CD4-positive, alpha-beta T cell treated with Interleukin-2 at 100 ng/mL for 4 hours (primary cell): Measurements from ENCODE around the gene EPYC.

ENCODE experiments used
- DNase-seq: peaks from one replicate; pipeline ENCODE4 v3.0.0-alpha.2; 2020; ENCODE audit warnings: low spot score

EPYC gene

GRCh38 chr12:90958347-90958746 is 46.4 kb downstream of the EPYC start:
- no peak for DNase-seq

- DNase-seq: no peak
Observed at GRCh38 chr12:90954921-90955320, 49.9 kb downstream of the EPYC start, which contains the start of gene CCER1. TSS of gene CCER1 (minus strand) at chr12:90955176. CDS start at chr12:90954742, 434 bp downstream.

GRCh38 chr12:90954428-90954827 is 50.3 kb downstream of the EPYC start:
- DNase-seq: no peak

- no peak for DNase-seq
Observed at GRCh38 chr12:90953956-90954421, 50.8 kb downstream of the EPYC start.

GRCh38 chr12:90951432-90952105 is 53.2 kb downstream of the EPYC start:
- no peak for DNase-seq

DNA sequence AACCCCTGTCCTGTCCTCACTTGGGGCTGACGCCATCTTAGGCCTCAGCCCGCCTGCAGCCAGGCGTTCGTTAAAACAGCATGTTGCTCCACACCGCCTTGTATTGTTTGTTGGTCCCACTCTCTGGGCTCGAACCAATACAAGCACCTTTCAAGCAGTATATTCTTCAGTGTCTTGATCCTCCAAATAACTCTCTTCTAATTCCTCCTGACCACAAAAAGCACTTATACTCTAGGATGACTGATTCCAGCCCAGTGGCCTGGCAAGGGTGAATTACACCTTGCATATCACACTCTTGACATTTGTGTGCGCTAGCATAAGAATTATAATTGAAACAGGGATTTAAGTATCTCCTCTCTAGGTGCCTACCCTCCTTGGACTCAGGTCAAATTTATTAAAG is 56.9 kb downstream of the EPYC start:
- no peak for DNase-seq

- DNase-seq: peak; percentile 19
Observed at GRCh38 chr12:90945070-90945649, 59.6 kb downstream of the EPYC start.

- DNase-seq: no peak
Observed at GRCh38 chr12:90943255-90943654, 61.5 kb downstream of the EPYC start.

DNA sequence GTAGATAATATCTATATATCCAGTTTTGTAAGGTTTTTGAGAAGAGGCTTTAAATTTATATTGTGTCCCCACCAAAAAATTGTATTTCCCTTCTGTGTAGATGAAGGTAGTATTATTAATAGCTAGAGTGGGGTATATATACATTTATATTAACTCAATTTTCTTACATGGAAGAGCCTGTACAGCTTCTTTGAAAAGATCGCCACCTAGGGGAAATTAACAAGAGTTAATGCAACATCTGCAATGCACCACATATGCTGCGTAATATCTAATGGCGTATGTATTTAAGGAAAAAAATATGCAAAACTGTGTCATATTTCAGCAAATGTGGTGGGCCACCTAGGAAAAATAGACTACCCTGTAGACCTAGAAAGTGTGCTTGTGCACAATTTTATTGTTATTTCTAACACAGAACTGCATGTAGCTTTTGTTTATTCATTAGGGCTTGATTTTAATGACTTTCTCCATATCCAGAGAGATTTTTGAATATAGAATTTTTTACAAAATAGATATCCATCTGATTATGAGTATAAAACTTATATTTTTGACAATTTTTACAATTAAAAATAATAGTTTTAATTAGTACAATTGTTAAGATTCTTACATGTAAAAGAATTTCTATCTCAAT is 63.8 kb downstream of the EPYC start:
- peak; percentile 11 for DNase-seq

DNA sequence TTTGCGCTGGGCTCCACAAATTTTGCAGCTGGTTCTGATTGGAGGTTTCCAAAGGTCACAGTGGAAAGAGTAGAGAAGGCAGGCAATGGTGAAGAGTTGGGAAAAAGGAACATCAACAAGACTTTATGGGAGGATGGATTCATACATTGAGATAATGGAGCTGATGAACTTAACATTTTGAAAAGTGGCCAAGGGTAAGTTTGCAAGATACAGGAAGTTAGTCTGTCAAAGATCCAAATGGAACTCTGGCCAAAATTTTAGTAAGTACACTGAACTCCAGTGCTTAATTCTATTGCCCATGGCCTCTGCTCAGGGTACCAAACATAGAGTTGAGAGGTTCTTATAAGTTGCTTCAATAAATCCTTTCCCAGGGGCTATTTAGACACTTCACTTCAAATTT is 65.4 kb downstream of the EPYC start:
- no peak for DNase-seq

GRCh38 chr12:90938451-90938850 is 66.3 kb downstream of the EPYC start:
- no peak for DNase-seq

GRCh38 chr12:90937651-90938050 is 67.1 kb downstream of the EPYC start:
- no peak for DNase-seq

- DNase-seq: no peak
Observed at GRCh38 chr12:90936230-90937005, 68.4 kb downstream of the EPYC start.

- DNase-seq: no peak
Observed at GRCh38 chr12:90925562-90925961, 79.2 kb downstream of the EPYC start.

- DNase-seq: no peak
Observed at GRCh38 chr12:90924406-90924805, 80.4 kb downstream of the EPYC start.

- no peak for DNase-seq
Observed at GRCh38 chr12:90922145-90922627, 82.6 kb downstream of the EPYC start.

DNA sequence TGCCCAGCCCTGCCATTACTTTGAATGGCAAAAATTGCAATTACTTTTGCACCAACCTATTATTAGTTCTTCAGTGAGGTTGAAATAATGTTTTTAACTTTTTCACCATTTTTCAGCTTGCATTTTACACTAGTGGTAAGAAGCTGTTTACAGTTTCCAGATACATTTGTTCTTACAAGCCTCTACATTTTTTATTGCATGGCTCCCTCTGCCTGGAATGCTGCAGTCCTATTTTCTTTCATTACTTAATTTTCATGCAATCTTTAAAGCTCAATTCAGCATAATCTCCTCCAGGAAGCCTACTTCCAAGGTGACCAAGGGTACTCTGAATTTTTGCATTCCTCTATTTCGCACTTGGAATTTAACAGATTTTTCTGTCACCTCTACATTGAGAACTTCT is 83.2 kb downstream of the EPYC start:
- no peak for DNase-seq

GRCh38 chr12:90920222-90920621 is 84.5 kb downstream of the EPYC start:
- no peak for DNase-seq

- no peak for DNase-seq
Observed at GRCh38 chr12:90917431-90917830, 87.3 kb downstream of the EPYC start.

GRCh38 chr12:90916516-90916915 is 88.3 kb downstream of the EPYC start:
- no peak for DNase-seq

DNA sequence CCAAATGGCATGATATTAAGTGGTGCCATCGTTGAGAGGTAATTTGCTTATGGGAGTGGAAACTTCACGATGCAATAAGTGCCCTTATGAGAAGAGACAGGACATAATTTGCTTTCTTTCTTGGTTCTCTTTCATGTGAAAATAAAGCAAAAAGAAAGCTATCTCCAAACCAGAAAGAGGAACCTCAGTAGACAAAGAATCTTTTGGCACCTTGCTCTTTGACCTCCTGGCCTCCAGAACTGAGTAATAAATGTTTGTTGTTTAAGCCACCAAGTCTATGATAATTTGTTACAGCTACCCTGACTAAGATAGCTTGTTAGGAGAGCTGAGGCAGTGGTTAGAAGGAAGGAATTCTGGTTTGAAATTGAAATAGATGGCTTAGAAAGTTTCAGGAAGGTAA is 89.4 kb downstream of the EPYC start:
- DNase-seq: no peak
